ENCODE data around the gene SPEN.

DNA sequence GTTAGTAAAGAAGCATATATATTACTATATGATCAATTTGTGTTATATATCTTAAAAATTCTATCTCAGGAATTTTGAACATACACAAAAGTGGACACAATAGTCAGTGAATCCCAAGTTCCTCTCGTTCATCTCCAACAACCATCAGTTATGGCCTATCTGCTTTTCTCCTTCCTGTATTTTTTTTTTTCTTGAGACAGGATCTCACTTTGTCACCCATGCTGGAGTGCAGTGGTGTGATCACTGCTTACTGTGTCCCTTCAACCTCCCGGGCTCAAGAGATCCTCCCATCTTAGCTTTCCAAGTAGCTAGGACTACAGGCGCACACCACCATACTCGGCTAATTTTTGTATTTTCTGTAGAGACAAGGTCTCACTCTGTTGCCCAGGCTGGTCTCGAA, 9.4 kb downstream of the SPEN start:
- no peak for TF ChIP-seq POLR2A (IDR thresholded peaks at IDR 0.05)
- TF ChIP-seq, protein P1, sequence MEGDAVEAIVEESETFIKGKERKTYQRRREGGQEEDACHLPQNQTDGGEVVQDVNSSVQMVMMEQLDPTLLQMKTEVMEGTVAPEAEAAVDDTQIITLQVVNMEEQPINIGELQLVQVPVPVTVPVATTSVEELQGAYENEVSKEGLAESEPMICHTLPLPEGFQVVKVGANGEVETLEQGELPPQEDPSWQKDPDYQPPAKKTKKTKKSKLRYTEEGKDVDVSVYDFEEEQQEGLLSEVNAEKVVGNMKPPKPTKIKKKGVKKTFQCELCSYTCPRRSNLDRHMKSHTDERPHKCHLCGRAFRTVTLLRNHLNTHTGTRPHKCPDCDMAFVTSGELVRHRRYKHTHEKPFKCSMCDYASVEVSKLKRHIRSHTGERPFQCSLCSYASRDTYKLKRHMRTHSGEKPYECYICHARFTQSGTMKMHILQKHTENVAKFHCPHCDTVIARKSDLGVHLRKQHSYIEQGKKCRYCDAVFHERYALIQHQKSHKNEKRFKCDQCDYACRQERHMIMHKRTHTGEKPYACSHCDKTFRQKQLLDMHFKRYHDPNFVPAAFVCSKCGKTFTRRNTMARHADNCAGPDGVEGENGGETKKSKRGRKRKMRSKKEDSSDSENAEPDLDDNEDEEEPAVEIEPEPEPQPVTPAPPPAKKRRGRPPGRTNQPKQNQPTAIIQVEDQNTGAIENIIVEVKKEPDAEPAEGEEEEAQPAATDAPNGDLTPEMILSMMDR (IDR thresholded peaks at IDR 0.05), result no peak
